Nephron (organoid): Measurements from ENCODE around the gene WNT3A.

ENCODE experiments used
- H3K27ac Mint-ChIP-seq, 3 experiments: 2 replicates each; pipeline ENCODE4 v1.8.0; 2020; ENCODE audit warnings: mixed read lengths in 3 of 3, mild to moderate bottlenecking in 2 of 3, moderate library complexity in 1 of 3
- H3K27me3 Mint-ChIP-seq: 2 replicates; pipeline ENCODE4 v1.8.0; 2021; ENCODE audit warnings: low read depth, mild to moderate bottlenecking, moderate library complexity, mixed read lengths
- H3K36me3 Mint-ChIP-seq: 2 replicates; pipeline ENCODE4 v1.8.0; 2020; ENCODE audit warnings: low read depth, mixed read lengths
- H3K4me1 Mint-ChIP-seq: 2 replicates; pipeline ENCODE4 v1.8.0; 2020; ENCODE audit warnings: mixed read lengths
- H3K4me3 Mint-ChIP-seq, 3 experiments: 2 replicates each; pipeline ENCODE4 v1.8.0; 2020; ENCODE audit warnings: mild to moderate bottlenecking in 3 of 3, mixed read lengths in 3 of 3, moderate library complexity in 2 of 3
- H3K9me3 Mint-ChIP-seq: 2 replicates; pipeline ENCODE4 v1.8.0; 2020; ENCODE audit warnings: mixed read lengths
- TF ChIP-seq, protein P1 (sequence below), 3 experiments: fragments of 200-600 bp; sonication (generic); IDR thresholded peaks; one replicate each; pipeline ENCODE4 v1.5.0; 2021; ENCODE audit warnings: antibody characterized with exemption in 3 of 3; ENCODE audit not compliant: unreplicated experiment in 3 of 3

Gene WNT3A

DNA sequence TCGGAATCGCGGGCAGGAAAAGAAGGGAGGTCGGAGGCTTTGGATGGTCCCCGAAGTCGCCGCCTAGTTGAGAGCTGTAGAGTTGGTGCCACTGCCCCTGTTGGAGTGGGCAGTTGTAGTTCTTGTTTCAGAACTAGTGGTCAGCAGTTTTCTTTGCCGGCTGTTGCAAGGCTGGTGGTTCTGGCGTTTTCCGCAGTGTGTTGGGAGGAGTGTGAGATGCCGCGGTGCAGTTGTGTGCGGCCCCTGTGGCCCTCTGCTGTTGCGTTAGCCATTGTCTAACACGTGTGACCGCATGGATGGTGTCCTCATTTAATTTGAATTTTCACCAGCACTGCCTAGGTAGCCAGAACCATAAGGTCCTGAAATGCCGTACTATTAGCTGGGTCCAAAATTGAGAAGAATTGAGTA, 77.1 kb downstream of the WNT3A start:
- no peaks in the 10 kb centered on the region for H3K9me3 Mint-ChIP-seq
- peaks cover 14% of the 10 kb centered on the region for H3K36me3 Mint-ChIP-seq
- peaks cover 55% of the 10 kb centered on the region for H3K4me1 Mint-ChIP-seq
- H3K27me3 Mint-ChIP-seq, result no peaks in the 10 kb centered on the region
- peak overlapping the region; percentile 97 to 99 (median 99) for H3K27ac Mint-ChIP-seq
- TF ChIP-seq, protein P1, sequence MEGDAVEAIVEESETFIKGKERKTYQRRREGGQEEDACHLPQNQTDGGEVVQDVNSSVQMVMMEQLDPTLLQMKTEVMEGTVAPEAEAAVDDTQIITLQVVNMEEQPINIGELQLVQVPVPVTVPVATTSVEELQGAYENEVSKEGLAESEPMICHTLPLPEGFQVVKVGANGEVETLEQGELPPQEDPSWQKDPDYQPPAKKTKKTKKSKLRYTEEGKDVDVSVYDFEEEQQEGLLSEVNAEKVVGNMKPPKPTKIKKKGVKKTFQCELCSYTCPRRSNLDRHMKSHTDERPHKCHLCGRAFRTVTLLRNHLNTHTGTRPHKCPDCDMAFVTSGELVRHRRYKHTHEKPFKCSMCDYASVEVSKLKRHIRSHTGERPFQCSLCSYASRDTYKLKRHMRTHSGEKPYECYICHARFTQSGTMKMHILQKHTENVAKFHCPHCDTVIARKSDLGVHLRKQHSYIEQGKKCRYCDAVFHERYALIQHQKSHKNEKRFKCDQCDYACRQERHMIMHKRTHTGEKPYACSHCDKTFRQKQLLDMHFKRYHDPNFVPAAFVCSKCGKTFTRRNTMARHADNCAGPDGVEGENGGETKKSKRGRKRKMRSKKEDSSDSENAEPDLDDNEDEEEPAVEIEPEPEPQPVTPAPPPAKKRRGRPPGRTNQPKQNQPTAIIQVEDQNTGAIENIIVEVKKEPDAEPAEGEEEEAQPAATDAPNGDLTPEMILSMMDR (IDR thresholded peaks at IDR 0.05; ENCODE audit: unreplicated experiment in 3 of 3), result no peak
- H3K4me3 Mint-ChIP-seq, result peak overlapping the region; percentile 98 to 99 (median 98)

DNA sequence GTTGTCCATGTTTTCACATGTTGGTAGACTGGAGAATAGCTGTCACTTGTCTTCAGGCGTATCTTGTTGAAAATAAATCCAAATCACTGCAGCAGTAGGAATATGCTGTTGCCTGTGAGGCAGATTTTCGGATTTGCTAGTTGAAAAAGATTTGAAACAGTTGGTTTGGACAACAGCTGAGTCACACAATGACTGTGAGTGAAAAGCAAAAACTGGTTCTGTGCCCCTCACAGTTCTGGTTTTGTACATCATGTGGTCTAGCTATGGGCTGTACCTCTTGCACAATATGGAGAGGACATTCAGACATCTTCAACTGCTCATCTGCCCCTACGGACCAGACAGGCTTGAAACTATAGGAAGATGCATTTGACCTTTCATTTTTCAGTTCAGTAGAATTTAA, 77.5 kb downstream of the WNT3A start:
- peak overlapping the region; percentile 98 to 99 (median 98) for H3K4me3 Mint-ChIP-seq
- peaks cover 60% of the 10 kb centered on the region for H3K4me1 Mint-ChIP-seq
- TF ChIP-seq, protein P1 (IDR thresholded peaks at IDR 0.05; ENCODE audit: unreplicated experiment in 3 of 3), result no peak
- peaks cover 16% of the 10 kb centered on the region for H3K36me3 Mint-ChIP-seq
- no peaks in the 10 kb centered on the region for H3K27me3 Mint-ChIP-seq
- no peaks in the 10 kb centered on the region for H3K9me3 Mint-ChIP-seq
- peak overlapping the region; percentile 97 to 99 (median 99) for H3K27ac Mint-ChIP-seq

DNA sequence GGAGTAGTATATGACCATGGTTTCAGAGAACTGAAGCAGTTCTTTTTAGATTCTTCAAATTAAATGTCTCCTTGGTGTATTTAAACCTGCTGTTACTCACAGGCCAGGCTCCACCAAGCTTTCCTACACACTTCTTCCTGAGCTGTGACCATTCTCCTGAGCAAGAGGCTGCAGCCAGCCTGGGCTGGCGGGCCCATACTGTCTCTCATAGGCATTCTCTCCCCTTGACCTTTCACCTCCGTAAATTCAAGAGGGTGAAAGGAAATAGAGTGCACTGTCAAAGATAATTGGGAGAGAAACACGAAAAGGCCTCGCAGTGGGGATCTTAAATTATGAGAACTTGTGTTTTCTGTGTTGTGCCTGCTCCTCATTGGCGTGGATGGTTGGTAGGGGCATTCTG, 78.0 kb downstream of the WNT3A start:
- peak overlapping the region; percentile 98 to 99 (median 98) for H3K4me3 Mint-ChIP-seq
- peaks cover 16% of the 10 kb centered on the region for H3K36me3 Mint-ChIP-seq
- H3K27ac Mint-ChIP-seq, result peak overlapping the region; percentile 97 to 99 (median 99)
- no peaks in the 10 kb centered on the region for H3K27me3 Mint-ChIP-seq
- H3K9me3 Mint-ChIP-seq, result no peaks in the 10 kb centered on the region
- peaks cover 60% of the 10 kb centered on the region for H3K4me1 Mint-ChIP-seq
- TF ChIP-seq, protein P1 (IDR thresholded peaks at IDR 0.05; ENCODE audit: unreplicated experiment in 3 of 3), result no peak

DNA sequence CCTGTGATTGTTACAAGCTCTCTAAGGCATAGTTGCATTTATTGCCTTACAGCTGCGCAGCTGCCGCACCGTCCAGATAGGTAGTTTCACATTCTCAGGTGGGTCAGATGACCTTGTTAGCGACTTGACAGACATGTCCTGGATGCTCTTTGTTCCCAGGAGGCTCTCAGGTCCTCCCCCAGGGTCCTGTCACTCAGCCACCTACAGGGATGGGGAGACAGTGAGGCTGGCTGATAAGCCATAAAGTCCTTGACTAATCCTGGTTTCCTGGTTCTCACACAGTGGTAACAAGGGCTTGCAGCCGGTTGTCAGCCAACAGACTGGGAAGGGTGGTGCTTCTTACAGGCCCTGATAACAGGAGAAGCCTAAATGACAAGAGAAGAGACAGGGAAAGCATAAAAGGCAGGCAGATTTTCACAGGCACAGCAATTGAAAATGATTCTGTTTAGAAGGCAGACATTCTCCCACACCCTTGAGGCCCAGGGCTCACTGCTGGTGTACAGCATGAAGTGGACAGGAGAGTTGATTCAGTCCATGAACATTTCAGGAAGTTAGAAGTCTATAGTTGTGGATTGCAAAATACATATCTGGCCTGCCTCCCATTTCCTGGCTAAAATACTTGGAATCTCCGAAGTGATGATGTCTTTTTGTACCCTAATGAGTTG, 78.6 kb downstream of the WNT3A start:
- Mint-ChIP-seq H3K4me3 (peak overlapping the region; percentile 98 to 99 (median 98)), H3K36me3 (peaks cover 20% of the 10 kb centered on the region), H3K27me3 (no peaks in the 10 kb centered on the region), H3K9me3 (no peaks in the 10 kb centered on the region), H3K27ac (peak overlapping the region; percentile 97 to 99 (median 99)), H3K4me1 (peaks cover 60% of the 10 kb centered on the region)
- TF ChIP-seq, protein P1 (IDR thresholded peaks at IDR 0.05; ENCODE audit: unreplicated experiment in 3 of 3), result no peak

DNA sequence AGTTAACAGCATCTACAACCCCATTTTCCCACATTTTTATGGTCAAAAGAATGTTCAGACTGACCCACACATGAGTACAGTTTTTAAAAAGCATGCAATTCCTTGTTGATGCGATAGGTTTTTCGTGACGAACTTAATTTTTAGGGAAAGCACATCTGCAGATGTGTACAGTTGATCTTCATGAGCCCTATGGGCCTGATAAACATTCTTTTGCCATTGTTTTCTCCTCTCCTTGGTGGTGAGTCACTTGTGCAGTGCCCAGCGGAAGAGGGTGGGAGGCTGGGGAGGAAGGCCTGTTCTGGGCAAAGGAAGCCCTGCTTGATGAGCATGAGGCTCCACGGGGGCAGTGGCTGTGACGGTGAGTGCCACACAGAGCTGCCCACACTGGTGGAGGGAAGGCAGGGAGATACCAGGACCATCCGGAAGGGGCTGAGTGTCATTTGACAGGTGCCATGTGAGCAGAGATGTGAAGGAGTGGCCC, 81.0 kb downstream of the WNT3A start:
- Mint-ChIP-seq H3K4me1 (peaks cover 64% of the 10 kb centered on the region), H3K9me3 (peaks cover 3% of the 10 kb centered on the region), H3K27me3 (no peaks in the 10 kb centered on the region), H3K4me3 (peak overlapping the region in 2 of 3 experiments; percentile 2 to 51), H3K36me3 (peaks cover 44% of the 10 kb centered on the region), H3K27ac (peak overlapping the region; percentile 45 to 72 (median 55))
- TF ChIP-seq, protein P1 (IDR thresholded peaks at IDR 0.05; ENCODE audit: unreplicated experiment in 3 of 3), result no peak
